Mucosa of gallbladder (tissue), 1 donor: ENCODE data around the gene DRD5. TPM values are rescaled to one million over a fixed set of nuclear protein-coding genes. Genes with fewer than 3 reads are reported as not detected.

ENCODE experiments used
- DNase-seq: peaks from one replicate; pipeline ENCODE4 v3.0.0-alpha.2; 2020; ENCODE audit warnings: low spot score
- total RNA-seq: library from RNA; stranded (reverse); gene quantifications from one replicate; pipeline ENCODE4 v1.2.1, GENCODE V29; 2021
- donor health status: DM: no; HTN: no; CAD: no.

Gene DRD5
- total RNA-seq, 1 donor from 2014 or later, result not detected

- no peak for DNase-seq
Measured at GRCh38 chr4:9816285-9816684, 34.9 kb downstream of the DRD5 start.

GRCh38 chr4:9820343-9820742 lies 38.9 kb downstream of the DRD5 start:
- DNase-seq, result no peak

- DNase-seq, result no peak
Measured at GRCh38 chr4:9825049-9825448, 43.6 kb downstream of the DRD5 start.

GRCh38 chr4:9826551-9826950 lies 45.1 kb downstream of the DRD5 start:
- DNase-seq, result no peak

- no peak for DNase-seq
Measured at GRCh38 chr4:9832640-9833039, 51.2 kb downstream of the DRD5 start.

- DNase-seq, result no peak
Measured at GRCh38 chr4:9833421-9833820, 52.0 kb downstream of the DRD5 start.

Other genes starting within 250 kb of the DRD5 start
- gene SLC2A9, start 239.9 kb downstream of the DRD5 start, total RNA-seq, result 10.4 TPM